T-cell (primary cell): Measurements from ENCODE around the gene JAG2. TPM values are rescaled to one million over a fixed set of nuclear protein-coding genes. Genes with fewer than 3 reads are reported as not detected.

ENCODE experiments used
- ATAC-seq, 4 experiments: fragments of 200-7000 bp in 3 of 4; fragments of 150-1000 bp in 1 of 4; cut with Tn5 transposase; replicated peaks in 1 of 4; 1 replicate in 3 of 4; 2 replicates in 1 of 4; pipeline ENCODE4 v1.10.0; 2021; ENCODE audit warnings: moderate library complexity in 3 of 4, mild to moderate bottlenecking in 2 of 4, moderate number of reproducible peaks in 1 of 4
- CTCF ChIA-PET, 2 donors: fragments of 300-600 bp; sonication (Branson Sonifier 250); formaldehyde crosslinking; loops; one replicate each; lab custom pipeline; 2022; ENCODE audit warnings: antibody characterized with exemption in 2 of 2; lab: Charles Lee
- POLR2A ChIA-PET, 2 donors: fragments of 300-600 bp; sonication (Branson Sonifier 250); formaldehyde crosslinking; loops; one replicate each; lab custom pipeline; 2022; ENCODE audit warnings: antibody characterized with exemption in 2 of 2; lab: Charles Lee
- DNase-seq, 35 experiments: peaks; one replicate each; pipeline versions ENCODE4 v3.0.0 to v3.0.0-alpha.2; 2013 to 2023
- H3K27ac ChIP-seq: one replicate; pipeline ENCODE4 v1.5.1; 2013; ENCODE audit warnings: low read length
- H3K27me3 ChIP-seq, 2 experiments: replicated peaks in 1 of 2; 1 replicate in 1 of 2; 2 replicates in 1 of 2; pipeline versions ENCODE4 v1.6.1 to v1.7.0; 2013; ENCODE audit warnings: low read length in 1 of 2, mixed read lengths in 1 of 2; ENCODE audit not compliant: control insufficient read depth in 2 of 2, insufficient read depth in 2 of 2; ENCODE audit errors: extremely low read depth in 1 of 2
- H3K36me3 ChIP-seq, 2 donors: 1 replicate in 1 of 2; 2 replicates in 1 of 2; pipeline versions ENCODE4 v1.6.1 to v1.7.0; 2013; ENCODE audit warnings: low read length in 1 of 2; ENCODE audit not compliant: control insufficient read depth in 2 of 2, insufficient read depth in 1 of 2; ENCODE audit errors: extremely low read depth in 1 of 2
- H3K4me1 ChIP-seq, 2 experiments: 1 replicate in 1 of 2; 2 replicates in 1 of 2; pipeline versions ENCODE4 v1.6.1 to v1.7.0; 2013; ENCODE audit warnings: low read length in 2 of 2, mixed read lengths in 1 of 2; ENCODE audit not compliant: insufficient read depth in 2 of 2, control insufficient read depth in 1 of 2; ENCODE audit errors: extremely low read depth in 1 of 2
- H3K4me3 ChIP-seq, 2 donors: 1 replicate in 1 of 2; 2 replicates in 1 of 2; pipeline versions ENCODE4 v1.5.1 to v1.7.0; 2013; ENCODE audit warnings: mild to moderate bottlenecking in 2 of 2, low read length in 1 of 2, moderate library complexity in 1 of 2; ENCODE audit not compliant: control insufficient read depth in 1 of 2; ENCODE audit errors: extremely low read depth in 1 of 2
- H3K9me3 ChIP-seq: 2 replicates; pipeline ENCODE4 v1.7.0; 2013
- H3K27ac Mint-ChIP-seq, 2 donors: one replicate each; pipeline ENCODE4 v1.8.0; 2020 to 2021; ENCODE audit warnings: mild to moderate bottlenecking in 2 of 2, mixed read lengths in 2 of 2
- H3K27me3 Mint-ChIP-seq, 2 donors: one replicate each; pipeline ENCODE4 v1.8.0; 2021 to 2022; ENCODE audit warnings: mixed read lengths in 2 of 2
- H3K36me3 Mint-ChIP-seq: one replicate; pipeline ENCODE4 v1.8.0; 2021; ENCODE audit warnings: mixed read lengths
- H3K4me1 Mint-ChIP-seq, 3 donors: one replicate each; pipeline ENCODE4 v1.8.0; 2020 to 2022; ENCODE audit warnings: mixed read lengths in 3 of 3, mild to moderate bottlenecking in 1 of 3
- H3K4me3 Mint-ChIP-seq, 3 donors: one replicate each; pipeline ENCODE4 v1.8.0; 2020 to 2022; ENCODE audit warnings: mild to moderate bottlenecking in 3 of 3, mixed read lengths in 3 of 3, moderate library complexity in 3 of 3
- H3K9me3 Mint-ChIP-seq, 3 donors: one replicate each; pipeline ENCODE4 v1.8.0; 2020 to 2022; ENCODE audit warnings: mixed read lengths in 3 of 3
- WGBS: methylation state at CpG from one replicate; pipeline ENCODE4 v1.1.5; 2013; ENCODE audit warnings: missing lambda C conversion rate; ENCODE audit not compliant: insufficient coverage; 5-methylcytosine and 5-hydroxymethylcytosine counted together
- total RNA-seq, 35 experiments: library from RNA in 6 of 35; stranded (reverse) in 6 of 35; fragments of 120-200 nt in 1 of 35; gene quantifications; one replicate each; pipeline versions ENCODE4 v1.2.1 to v1.2.4 and lab custom pipeline; 2013 to 2026

Gene JAG2
- total RNA-seq, 5 donors from 2014 or later (not counting 1 experiment from before 2014, with no cell fraction given), result 0.76 to 1.9 (median 1.2) TPM

GRCh38 chr14:105142651-105143450 is 25.7 kb downstream of the JAG2 start:
- ChIA-PET POLR2A (no interaction called here), CTCF (no interaction called here)
- no peak overlapping the region for H3K27ac Mint-ChIP-seq
- Histone ChIP-seq H3K27me3 (peaks cover 0 to 6% of the 10 kb centered on the region in 2 experiments), H3K9me3 (no peaks in the 10 kb centered on the region), H3K4me3 (no peak overlapping the region), H3K36me3 (no peaks in the 10 kb centered on the region), H3K27ac (no peak overlapping the region), H3K4me1 (no peaks in the 10 kb centered on the region)
- peaks cover 0 to 9% (median 4%) of the 10 kb centered on the region in 3 donors for H3K9me3 Mint-ChIP-seq
- DNase-seq (no peak), ATAC-seq (peak in 1 of 4 experiments; percentile 13)
- WGBS, result 94% methylated on average over 50 of the region's 60 CpGs
- no peak overlapping the region for H3K4me3 Mint-ChIP-seq
- peaks cover 3% of the 10 kb centered on the region for H3K36me3 Mint-ChIP-seq
- no peaks in the 10 kb centered on the region for H3K27me3 Mint-ChIP-seq
- no peaks in the 10 kb centered on the region for H3K4me1 Mint-ChIP-seq

GRCh38 chr14:105141486-105142281 is 26.9 kb downstream of the JAG2 start:
- POLR2A ChIA-PET, result no interaction called here
- H3K4me3 ChIP-seq, result no peak overlapping the region
- no peaks in the 10 kb centered on the region for H3K27me3 Mint-ChIP-seq
- H3K4me1 Mint-ChIP-seq, result no peaks in the 10 kb centered on the region
- no peaks in the 10 kb centered on the region for H3K36me3 ChIP-seq
- WGBS, result 91% methylated on average over 36 of the region's 43 CpGs
- CTCF ChIA-PET, result no interaction called here
- H3K27ac ChIP-seq, result no peak overlapping the region
- no peak for ATAC-seq
- peaks cover 0 to 11% of the 10 kb centered on the region in 2 experiments for H3K27me3 ChIP-seq
- peaks cover 3% of the 10 kb centered on the region for H3K36me3 Mint-ChIP-seq
- peaks cover 0 to 9% (median 4%) of the 10 kb centered on the region in 3 donors for H3K9me3 Mint-ChIP-seq
- no peak overlapping the region for H3K27ac Mint-ChIP-seq
- H3K9me3 ChIP-seq, result no peaks in the 10 kb centered on the region
- no peaks in the 10 kb centered on the region for H3K4me1 ChIP-seq
- DNase-seq, result no peak
- H3K4me3 Mint-ChIP-seq, result no peak overlapping the region

- WGBS, result 85% methylated on average over 4 of the region's 6 CpGs
- ChIA-PET CTCF (no interaction called here), POLR2A (no interaction called here)
- Histone ChIP-seq H3K27me3 (peaks cover 0 to 11% of the 10 kb centered on the region in 2 experiments), H3K4me3 (no peak overlapping the region), H3K4me1 (no peaks in the 10 kb centered on the region), H3K36me3 (no peaks in the 10 kb centered on the region), H3K9me3 (no peaks in the 10 kb centered on the region), H3K27ac (no peak overlapping the region)
- ATAC-seq (no peak), DNase-seq (no peak)
- Mint-ChIP-seq H3K27ac (no peak overlapping the region), H3K9me3 (peaks cover 0 to 9% (median 4%) of the 10 kb centered on the region in 3 donors), H3K27me3 (no peaks in the 10 kb centered on the region), H3K36me3 (peaks cover 3% of the 10 kb centered on the region), H3K4me1 (no peaks in the 10 kb centered on the region), H3K4me3 (no peak overlapping the region)
These were observed 27.6 kb downstream of the JAG2 start for GRCh38 chr14:105141026-105141425.

- Histone ChIP-seq H3K27ac (no peak overlapping the region), H3K4me3 (no peak overlapping the region), H3K36me3 (no peaks in the 10 kb centered on the region), H3K27me3 (peaks cover 0 to 11% of the 10 kb centered on the region in 2 experiments), H3K4me1 (no peaks in the 10 kb centered on the region), H3K9me3 (no peaks in the 10 kb centered on the region)
- DNase-seq (no peak), ATAC-seq (no peak)
- POLR2A ChIA-PET, result no interaction called here
- H3K27ac Mint-ChIP-seq, result no peak overlapping the region
- peaks cover 3% of the 10 kb centered on the region for H3K36me3 Mint-ChIP-seq
- H3K4me3 Mint-ChIP-seq, result no peak overlapping the region
- H3K9me3 Mint-ChIP-seq, result peaks cover 0 to 9% (median 4%) of the 10 kb centered on the region in 3 donors
- 75% methylated on average over 7 of the region's 7 CpGs for WGBS
- CTCF ChIA-PET, result no interaction called here
- no peaks in the 10 kb centered on the region for H3K4me1 Mint-ChIP-seq
- no peaks in the 10 kb centered on the region for H3K27me3 Mint-ChIP-seq
These were observed 28.0 kb downstream of the JAG2 start for GRCh38 chr14:105140581-105140980.

- H3K4me3 ChIP-seq, result no peak overlapping the region
- 96% methylated on average over 4 of the region's 5 CpGs for WGBS
- DNase-seq (no peak), ATAC-seq (no peak)
- H3K27ac Mint-ChIP-seq, result no peak overlapping the region
- H3K27me3 ChIP-seq, result peaks cover 0 to 11% of the 10 kb centered on the region in 2 experiments
- no peak overlapping the region for H3K27ac ChIP-seq
- H3K27me3 Mint-ChIP-seq, result peaks cover under 1% of the 10 kb centered on the region in 2 donors
- ChIA-PET CTCF (no interaction called here), POLR2A (no interaction called here)
- H3K36me3 ChIP-seq, result no peaks in the 10 kb centered on the region
- H3K9me3 ChIP-seq, result no peaks in the 10 kb centered on the region
- H3K9me3 Mint-ChIP-seq, result peaks cover 0 to 9% (median 4%) of the 10 kb centered on the region in 3 donors
- H3K4me1 ChIP-seq, result no peaks in the 10 kb centered on the region
- no peaks in the 10 kb centered on the region for H3K4me1 Mint-ChIP-seq
- peaks cover 3% of the 10 kb centered on the region for H3K36me3 Mint-ChIP-seq
- no peak overlapping the region for H3K4me3 Mint-ChIP-seq
These were observed 28.7 kb downstream of the JAG2 start for GRCh38 chr14:105139831-105140239.

- ChIA-PET CTCF (no interaction called here), POLR2A (no interaction called here)
- Mint-ChIP-seq H3K4me1 (no peaks in the 10 kb centered on the region), H3K36me3 (peaks cover 3% of the 10 kb centered on the region), H3K27me3 (peaks cover 1 to 5% of the 10 kb centered on the region in 2 donors), H3K9me3 (peaks cover 0 to 9% (median 4%) of the 10 kb centered on the region in 3 donors), H3K4me3 (no peak overlapping the region), H3K27ac (no peak overlapping the region)
- Histone ChIP-seq H3K4me1 (no peaks in the 10 kb centered on the region), H3K36me3 (no peaks in the 10 kb centered on the region), H3K4me3 (no peak overlapping the region), H3K9me3 (no peaks in the 10 kb centered on the region), H3K27ac (no peak overlapping the region), H3K27me3 (peaks cover 0 to 11% of the 10 kb centered on the region in 2 experiments)
- ATAC-seq (no peak), DNase-seq (no peak)
- WGBS, result 74% methylated on average over 10 of the region's 10 CpGs
These were observed 29.3 kb downstream of the JAG2 start for GRCh38 chr14:105139212-105139825.
